ENCODE results near the gene NFIA. TPM values are rescaled to one million over a fixed set of nuclear protein-coding genes. Genes with fewer than 3 reads are reported as not detected.

NFIA gene
- total RNA-seq, 2 experiments from 2014 or later = 0.98 to 1.1 TPM

GRCh38 chr1:61079898-61080336 is 2.4 kb upstream of the NFIA start:
- Mint-ChIP-seq H3K27ac (no peak overlapping the region), H3K27me3 (ENCODE audit: low read depth) (peaks cover 19% of the 10 kb centered on the region), H3K9me3 (no peaks in the 10 kb centered on the region), H3K4me1 (ENCODE audit: low read depth) (peaks cover 46% of the 10 kb centered on the region), H3K36me3 (ENCODE audit: low read depth) (no peaks in the 10 kb centered on the region), H3K4me3 (peak overlapping the region; percentile 47)
- DNase-seq = peak; percentile 20
- intact Hi-C loops (cut with micrococcal nuclease) = loop anchor here (2.0 to 10.0 kb wide), 6 partner anchors 77 to 1705 kb away; partner anchors contain the start of genes ATG4C, DOCK7, PATJ and USP1
- CTCF ChIA-PET = interaction anchor here (0.6 to 1.3 kb wide), 3 partner anchors 30 to 657 kb away, joined by 3 to 5 read pairs (median 4); no protein-coding TSS in a partner anchor

DNA sequence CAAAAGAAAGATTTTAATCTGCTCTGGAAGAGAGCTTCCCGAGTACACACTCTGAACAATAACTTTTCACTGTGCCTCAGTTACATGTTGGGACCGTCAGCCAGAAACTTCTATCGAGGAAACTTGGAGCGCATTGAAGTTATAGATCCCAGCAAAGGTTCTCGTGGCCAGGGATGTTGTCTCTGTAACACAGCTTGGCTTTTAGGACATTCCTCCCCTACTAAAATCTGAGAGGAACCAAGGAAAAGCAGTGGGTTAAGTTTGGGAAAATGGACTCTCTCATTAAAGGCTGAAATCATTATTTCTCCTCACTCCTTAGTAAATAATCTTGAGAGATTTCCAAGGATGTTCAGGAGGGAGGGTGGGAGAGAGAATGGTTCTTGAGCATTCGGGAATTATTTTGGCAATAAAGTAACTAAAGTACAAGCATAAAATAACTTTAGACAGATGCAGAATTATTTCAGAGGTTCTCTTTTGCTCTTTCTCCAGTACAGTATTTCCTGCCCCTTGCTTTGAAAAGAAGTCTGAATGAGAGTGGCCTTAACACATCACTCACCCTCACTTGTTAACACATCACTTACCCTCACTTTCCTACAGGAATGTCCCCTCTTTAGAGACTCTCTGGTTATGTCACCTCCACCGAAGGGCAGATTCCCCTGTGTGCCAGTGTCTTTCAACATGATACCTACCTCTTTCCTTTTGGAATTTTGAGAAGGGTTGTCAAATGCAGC is 1.8 kb upstream of the NFIA start:
- peak overlapping the region; percentile 17 for H3K4me3 Mint-ChIP-seq
- intact Hi-C loops (cut with micrococcal nuclease) = loop anchor here (1.0 kb wide), 1 partner anchor 239 kb away; no protein-coding TSS in a partner anchor
- H3K9me3 Mint-ChIP-seq = no peaks in the 10 kb centered on the region
- peaks cover 46% of the 10 kb centered on the region for H3K4me1 Mint-ChIP-seq (ENCODE audit: low read depth)
- CTCF ChIA-PET = interaction anchor here (0.6 to 1.3 kb wide), 3 partner anchors 30 to 656 kb away, joined by 3 to 5 read pairs (median 4); no protein-coding TSS in a partner anchor
- H3K27ac Mint-ChIP-seq = no peak overlapping the region
- DNase-seq = no peak
- peaks cover 19% of the 10 kb centered on the region for H3K27me3 Mint-ChIP-seq (ENCODE audit: low read depth)
- H3K36me3 Mint-ChIP-seq (ENCODE audit: low read depth) = no peaks in the 10 kb centered on the region

DNA sequence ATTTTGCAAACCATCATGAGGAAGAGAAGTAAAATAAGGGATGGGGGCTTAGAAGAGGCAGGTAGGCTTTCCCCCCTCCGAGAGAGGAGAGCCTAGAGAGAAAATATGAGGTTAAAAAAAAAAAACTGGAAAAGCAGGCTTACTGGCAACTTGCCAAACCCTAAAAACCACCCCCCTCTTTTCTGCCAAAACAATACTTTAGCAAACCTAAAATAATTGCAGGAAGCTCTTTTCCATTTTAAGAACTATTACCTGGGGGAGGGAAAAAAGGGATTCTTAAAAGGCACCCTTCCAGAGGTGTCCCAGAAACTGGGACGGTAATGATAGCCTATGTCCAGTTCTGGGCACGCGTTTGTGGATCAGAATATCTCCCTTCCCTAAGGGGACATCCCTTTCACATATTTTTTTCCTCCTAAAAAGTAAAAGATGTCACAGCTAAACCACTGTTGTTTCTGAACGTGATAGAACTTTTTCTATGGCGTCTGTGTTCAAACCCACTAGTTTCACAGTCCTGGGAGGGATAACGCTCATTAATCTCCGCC is 1.1 kb upstream of the NFIA start:
- no peaks in the 10 kb centered on the region for H3K9me3 Mint-ChIP-seq
- CTCF ChIA-PET = interaction anchor here (1.3 kb wide), 1 partner anchor 31 kb away, joined by 5 read pairs; no protein-coding TSS in a partner anchor
- DNase-seq = no peak
- H3K27me3 Mint-ChIP-seq (ENCODE audit: low read depth) = peaks cover 19% of the 10 kb centered on the region
- peak overlapping the region; percentile 36 for H3K27ac Mint-ChIP-seq
- peak overlapping the region; percentile 71 for H3K4me3 Mint-ChIP-seq
- peaks cover 46% of the 10 kb centered on the region for H3K4me1 Mint-ChIP-seq (ENCODE audit: low read depth)
- intact Hi-C loops (cut with micrococcal nuclease) = loop anchor here (1.0 kb wide), 1 partner anchor 238 kb away; no protein-coding TSS in a partner anchor
- no peaks in the 10 kb centered on the region for H3K36me3 Mint-ChIP-seq (ENCODE audit: low read depth)

- intact Hi-C loops (cut with micrococcal nuclease) = loop anchor here (1.0 kb wide), 1 partner anchor 238 kb away; no protein-coding TSS in a partner anchor
- no peaks in the 10 kb centered on the region for H3K9me3 Mint-ChIP-seq
- peak overlapping the region; percentile 71 for H3K4me3 Mint-ChIP-seq
- peak; percentile 60 for DNase-seq
- peak overlapping the region; percentile 36 for H3K27ac Mint-ChIP-seq
- no peaks in the 10 kb centered on the region for H3K36me3 Mint-ChIP-seq (ENCODE audit: low read depth)
- peaks cover 41% of the 10 kb centered on the region for H3K4me1 Mint-ChIP-seq (ENCODE audit: low read depth)
- CTCF ChIA-PET = interaction anchor here (0.7 kb wide), 1 partner anchor 10 kb away, joined by 4 read pairs; no protein-coding TSS in a partner anchor
- H3K27me3 Mint-ChIP-seq (ENCODE audit: low read depth) = peaks cover 18% of the 10 kb centered on the region
Measured at GRCh38 chr1:61081686-61082310, 563 bp upstream of the NFIA start.

- intact Hi-C loops (cut with micrococcal nuclease) = no loop called here
- CTCF ChIA-PET = no interaction called here
- peak; percentile 5 for DNase-seq
- no peaks in the 10 kb centered on the region for H3K36me3 Mint-ChIP-seq (ENCODE audit: low read depth)
- H3K4me1 Mint-ChIP-seq (ENCODE audit: low read depth) = peaks cover 37% of the 10 kb centered on the region
- H3K9me3 Mint-ChIP-seq = no peaks in the 10 kb centered on the region
- H3K27ac Mint-ChIP-seq = no peak overlapping the region
- peak overlapping the region; percentile 77 for H3K4me3 Mint-ChIP-seq
- H3K27me3 Mint-ChIP-seq (ENCODE audit: low read depth) = peaks cover 18% of the 10 kb centered on the region
Measured at GRCh38 chr1:61083013-61083806, 849 bp downstream of the NFIA start.

GRCh38 chr1:61083807-61084440 is 1.6 kb downstream of the NFIA start:
- CTCF ChIA-PET = no interaction called here
- H3K4me1 Mint-ChIP-seq (ENCODE audit: low read depth) = peaks cover 30% of the 10 kb centered on the region
- H3K4me3 Mint-ChIP-seq = peak overlapping the region; percentile 76
- no peaks in the 10 kb centered on the region for H3K9me3 Mint-ChIP-seq
- H3K36me3 Mint-ChIP-seq (ENCODE audit: low read depth) = peaks cover 4% of the 10 kb centered on the region
- intact Hi-C loops (cut with micrococcal nuclease) = loop anchor here (1.0 kb wide), 1 partner anchor 8 kb away; no protein-coding TSS in a partner anchor
- no peak overlapping the region for H3K27ac Mint-ChIP-seq
- H3K27me3 Mint-ChIP-seq (ENCODE audit: low read depth) = peaks cover 18% of the 10 kb centered on the region
- no peak for DNase-seq

GRCh38 chr1:61084491-61085031 is 2.2 kb downstream of the NFIA start:
- peak overlapping the region; percentile 76 for H3K4me3 Mint-ChIP-seq
- intact Hi-C loops (cut with micrococcal nuclease) = loop anchor here (1.0 kb wide), 2 partner anchors 8 to 9 kb away; no protein-coding TSS in a partner anchor
- peaks cover 24% of the 10 kb centered on the region for H3K4me1 Mint-ChIP-seq (ENCODE audit: low read depth)
- no peak for DNase-seq
- CTCF ChIA-PET = no interaction called here
- peaks cover 4% of the 10 kb centered on the region for H3K36me3 Mint-ChIP-seq (ENCODE audit: low read depth)
- no peaks in the 10 kb centered on the region for H3K9me3 Mint-ChIP-seq
- H3K27me3 Mint-ChIP-seq (ENCODE audit: low read depth) = peaks cover 18% of the 10 kb centered on the region
- H3K27ac Mint-ChIP-seq = no peak overlapping the region

DNA sequence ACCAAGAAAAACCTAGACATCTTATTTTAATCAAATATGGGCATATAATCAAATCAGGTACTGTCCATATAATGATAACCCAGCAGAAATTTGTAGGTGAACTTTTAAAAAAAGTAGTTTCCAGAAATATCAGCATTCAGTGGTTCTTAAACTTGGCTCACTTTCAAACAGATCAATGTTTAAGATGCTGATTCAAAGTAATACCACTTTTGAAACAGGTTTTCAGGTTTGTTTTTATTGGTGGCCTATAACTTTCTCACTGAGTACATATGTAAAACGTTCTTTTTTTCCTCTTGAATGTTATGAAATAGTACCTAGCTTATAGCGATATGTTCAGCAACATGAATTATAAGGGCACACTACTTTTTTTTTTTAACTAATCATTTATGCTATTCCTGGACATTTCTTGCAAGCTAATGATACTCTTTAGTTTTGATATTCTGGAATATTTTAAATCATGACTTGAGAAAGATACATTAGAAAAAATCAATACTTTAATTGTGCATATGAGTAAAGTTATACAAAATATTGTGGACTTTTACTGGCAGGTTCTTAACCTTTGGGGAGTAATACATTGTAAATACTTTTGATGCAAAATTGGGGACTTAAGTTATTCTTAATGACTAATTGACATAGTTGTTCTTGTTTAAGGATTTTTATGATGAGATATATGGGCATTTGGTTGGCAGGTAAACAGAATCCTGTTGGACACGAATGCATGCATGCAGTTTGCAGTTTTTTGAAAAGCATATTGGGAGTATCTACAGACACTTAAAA is 3.0 kb downstream of the NFIA start:
- intact Hi-C loops (cut with micrococcal nuclease) = loop anchor here (1.0 kb wide), 1 partner anchor 8 kb away; no protein-coding TSS in a partner anchor
- no peaks in the 10 kb centered on the region for H3K9me3 Mint-ChIP-seq
- peaks cover 16% of the 10 kb centered on the region for H3K4me1 Mint-ChIP-seq (ENCODE audit: low read depth)
- H3K36me3 Mint-ChIP-seq (ENCODE audit: low read depth) = peaks cover 4% of the 10 kb centered on the region
- H3K27ac Mint-ChIP-seq = no peak overlapping the region
- CTCF ChIA-PET = no interaction called here
- DNase-seq = no peak
- peaks cover 15% of the 10 kb centered on the region for H3K27me3 Mint-ChIP-seq (ENCODE audit: low read depth)
- H3K4me3 Mint-ChIP-seq = no peak overlapping the region

- Mint-ChIP-seq H3K27ac (no peak overlapping the region), H3K36me3 (ENCODE audit: low read depth) (peaks cover 4% of the 10 kb centered on the region), H3K4me1 (ENCODE audit: low read depth) (peaks cover 9% of the 10 kb centered on the region), H3K9me3 (no peaks in the 10 kb centered on the region), H3K4me3 (no peak overlapping the region), H3K27me3 (ENCODE audit: low read depth) (peaks cover 10% of the 10 kb centered on the region)
- CTCF ChIA-PET = interaction anchor here (1.4 kb wide), 1 partner anchor 36 kb away, joined by 3 read pairs; no protein-coding TSS in a partner anchor
- intact Hi-C loops (cut with micrococcal nuclease) = loop anchor here (1.0 kb wide), 1 partner anchor 7 kb away; no protein-coding TSS in a partner anchor
- no peak for DNase-seq
Measured at GRCh38 chr1:61085983-61086644, 3.8 kb downstream of the NFIA start.

DNA sequence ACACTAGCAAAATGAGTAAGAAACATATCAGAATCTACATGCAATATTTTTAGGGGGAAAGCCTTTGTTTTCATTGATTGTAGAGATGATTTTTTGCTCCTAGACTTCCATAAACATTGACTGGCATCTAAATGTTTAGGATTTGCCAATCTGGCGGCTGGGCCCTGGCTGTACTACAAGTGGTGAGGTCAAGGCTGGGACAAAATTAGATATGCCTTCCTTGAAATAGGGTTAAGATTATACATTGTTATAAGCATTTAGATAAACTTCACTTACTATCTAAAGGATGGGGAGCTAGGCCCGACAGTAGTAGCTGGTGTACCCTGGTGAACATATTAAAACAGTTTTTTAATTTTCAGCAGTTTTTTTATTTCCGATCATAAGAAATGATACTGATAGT is 5.2 kb downstream of the NFIA start:
- DNase-seq = no peak
- H3K27me3 Mint-ChIP-seq (ENCODE audit: low read depth) = peaks cover 10% of the 10 kb centered on the region
- H3K27ac Mint-ChIP-seq = no peak overlapping the region
- peaks cover 4% of the 10 kb centered on the region for H3K4me1 Mint-ChIP-seq (ENCODE audit: low read depth)
- intact Hi-C loops (cut with micrococcal nuclease) = no loop called here
- H3K9me3 Mint-ChIP-seq = no peaks in the 10 kb centered on the region
- H3K4me3 Mint-ChIP-seq = no peak overlapping the region
- peaks cover 4% of the 10 kb centered on the region for H3K36me3 Mint-ChIP-seq (ENCODE audit: low read depth)
- CTCF ChIA-PET = no interaction called here
